HUES6 (cell line): ENCODE data around the gene SLC9A9.

ENCODE experiments used
- H3K27ac ChIP-seq: 2 replicates; pipeline ENCODE4 v1.7.0; 2013; ENCODE audit warnings: low read depth, mild to moderate bottlenecking, low read length, inconsistent platforms
- H3K27me3 ChIP-seq: 2 replicates; pipeline ENCODE4 v1.6.1; 2013; ENCODE audit warnings: low read length; ENCODE audit not compliant: control insufficient read depth, insufficient read depth
- H3K36me3 ChIP-seq: 2 replicates; pipeline ENCODE4 v1.6.1; 2013; ENCODE audit warnings: low read length; ENCODE audit not compliant: control insufficient read depth, insufficient read depth
- H3K4me1 ChIP-seq: 2 replicates; pipeline ENCODE4 v1.6.1; 2013; ENCODE audit warnings: low read length; ENCODE audit not compliant: control insufficient read depth, insufficient read depth
- H3K4me3 ChIP-seq: 2 replicates; pipeline ENCODE4 v1.5.1; 2013; ENCODE audit warnings: low read depth, low read length
- H3K9ac ChIP-seq: one replicate; pipeline ENCODE4 v1.6.1; 2013; ENCODE audit warnings: mild to moderate bottlenecking, low read length
- H3K9me3 ChIP-seq: 2 replicates; pipeline ENCODE4 v1.6.1; 2013; ENCODE audit warnings: low read depth, low read length; ENCODE audit not compliant: control insufficient read depth, insufficient read depth

SLC9A9 gene

DNA sequence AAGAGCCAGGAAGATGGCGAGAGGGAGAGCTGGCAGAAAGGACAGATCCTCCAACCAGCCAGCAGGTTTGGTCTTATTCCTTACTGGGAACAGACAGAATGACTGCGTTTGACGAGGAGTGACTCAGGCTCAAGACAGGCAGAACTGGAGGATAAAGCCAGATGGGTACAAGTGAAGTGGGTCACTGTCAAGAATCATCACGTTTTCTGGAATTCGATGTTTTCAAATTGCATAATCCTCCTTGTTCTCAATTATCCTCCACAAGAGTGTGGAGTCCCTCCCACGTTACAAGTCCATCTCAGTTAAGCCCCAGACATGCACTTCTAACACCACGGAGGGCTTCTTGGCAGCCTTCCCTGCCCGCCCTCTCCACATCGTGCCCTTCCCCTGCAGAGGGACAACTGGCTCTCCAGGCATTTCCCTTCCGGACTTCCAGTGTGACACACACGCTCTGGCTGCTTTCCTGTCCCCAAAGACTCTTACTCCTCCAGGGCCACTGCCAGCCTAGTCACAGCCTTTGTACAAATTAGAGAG is 545.6 kb downstream of the SLC9A9 start:
- Histone ChIP-seq H3K4me3 (no peak overlapping the region), H3K9ac (no peak overlapping the region)

DNA sequence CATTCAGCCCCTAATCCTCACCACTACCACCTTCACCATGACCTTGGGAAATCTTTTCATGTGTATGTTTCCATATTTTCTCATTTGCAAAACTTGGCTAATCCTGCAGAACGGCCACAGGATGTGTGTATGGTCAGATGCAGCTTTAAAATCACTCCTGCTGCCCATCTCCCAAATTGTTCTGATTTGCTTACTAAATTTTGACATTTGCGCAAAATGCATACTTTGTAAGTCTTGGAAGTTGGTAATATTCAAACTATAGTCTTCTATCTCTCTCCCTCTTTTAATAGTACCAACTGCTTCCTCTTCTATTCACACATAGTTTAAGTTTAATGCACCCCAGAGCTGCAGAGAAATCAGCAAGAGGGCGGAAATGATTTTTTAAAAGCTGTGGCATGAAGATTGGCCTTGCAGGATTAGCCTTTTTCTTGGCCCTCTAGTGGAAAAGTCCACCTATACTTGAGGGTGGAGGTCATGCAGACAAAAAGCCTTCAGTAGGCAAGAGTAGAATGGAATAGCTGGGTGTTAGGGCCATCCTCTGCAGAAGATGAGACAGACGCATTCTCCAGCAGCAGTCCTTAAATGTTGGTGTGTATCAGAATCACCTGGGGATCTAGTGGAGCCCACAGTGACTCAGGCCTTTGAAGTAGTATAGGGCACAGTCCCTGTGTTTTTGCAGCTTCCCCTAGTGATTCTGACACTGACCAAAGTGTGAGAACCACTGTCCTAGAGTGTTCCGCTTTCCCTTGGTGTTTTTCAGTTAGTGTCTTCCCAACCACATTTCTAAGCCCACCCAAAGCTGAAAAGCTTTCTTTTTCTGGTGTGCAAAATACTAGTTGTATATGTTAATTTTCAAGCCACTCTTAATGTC is 547.0 kb downstream of the SLC9A9 start:
- H3K4me1 ChIP-seq, result no peaks in the 10 kb centered on the region; the same call in 1 of the 2 replicates
- no peaks in the 10 kb centered on the region for H3K36me3 ChIP-seq
- no peak overlapping the region for H3K4me3 ChIP-seq
- H3K27ac ChIP-seq, result no peak overlapping the region
- H3K27me3 ChIP-seq, result no peaks in the 10 kb centered on the region
- H3K9me3 ChIP-seq, result no peaks in the 10 kb centered on the region
- no peak overlapping the region for H3K9ac ChIP-seq

More for the DNA sequence above, 545.6 kb downstream of the SLC9A9 start:
- H3K9me3 ChIP-seq, result no peaks in the 10 kb centered on the region
- no peaks in the 10 kb centered on the region; the same call in 1 of the 2 replicates for H3K4me1 ChIP-seq
- H3K36me3 ChIP-seq, result no peaks in the 10 kb centered on the region
- no peak overlapping the region for H3K27ac ChIP-seq
- no peaks in the 10 kb centered on the region for H3K27me3 ChIP-seq

DNA sequence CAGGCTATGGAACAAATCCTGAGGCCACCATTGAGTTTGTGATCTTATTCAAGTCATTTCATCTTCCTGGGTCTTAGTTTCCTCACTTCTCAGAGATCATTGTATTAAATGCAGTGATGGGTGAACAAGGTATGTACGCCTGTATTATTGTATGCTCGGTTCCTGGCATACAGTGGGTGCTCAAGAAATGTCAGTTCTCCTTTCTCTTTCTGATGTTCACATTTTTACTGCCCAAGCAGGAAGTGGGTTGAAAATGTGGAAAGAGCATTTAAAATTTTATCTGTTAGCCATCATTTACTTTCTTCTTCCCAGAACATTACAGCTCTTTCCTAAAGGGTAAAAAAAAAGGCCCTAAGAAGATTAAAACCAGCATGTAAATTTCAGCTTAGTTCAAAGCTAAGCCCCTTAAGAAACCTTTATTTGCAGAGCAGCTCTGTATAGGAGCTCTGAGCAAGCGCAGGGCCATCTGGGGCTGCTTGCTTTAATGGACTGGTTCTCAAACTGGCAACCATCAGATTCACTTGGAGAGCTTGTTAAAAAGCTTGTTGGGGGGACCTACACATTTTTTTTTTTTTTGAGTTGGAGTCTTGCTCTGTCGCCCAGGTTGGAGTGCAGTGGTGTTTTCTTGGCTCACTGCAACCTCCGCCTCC is 549.3 kb downstream of the SLC9A9 start:
- Histone ChIP-seq H3K36me3 (no peaks in the 10 kb centered on the region), H3K27me3 (no peaks in the 10 kb centered on the region), H3K9me3 (no peaks in the 10 kb centered on the region), H3K27ac (no peak overlapping the region), H3K4me3 (no peak overlapping the region), H3K9ac (no peak overlapping the region), H3K4me1 (peaks cover 12% of the 10 kb centered on the region; the same call in 1 of the 2 replicates)

DNA sequence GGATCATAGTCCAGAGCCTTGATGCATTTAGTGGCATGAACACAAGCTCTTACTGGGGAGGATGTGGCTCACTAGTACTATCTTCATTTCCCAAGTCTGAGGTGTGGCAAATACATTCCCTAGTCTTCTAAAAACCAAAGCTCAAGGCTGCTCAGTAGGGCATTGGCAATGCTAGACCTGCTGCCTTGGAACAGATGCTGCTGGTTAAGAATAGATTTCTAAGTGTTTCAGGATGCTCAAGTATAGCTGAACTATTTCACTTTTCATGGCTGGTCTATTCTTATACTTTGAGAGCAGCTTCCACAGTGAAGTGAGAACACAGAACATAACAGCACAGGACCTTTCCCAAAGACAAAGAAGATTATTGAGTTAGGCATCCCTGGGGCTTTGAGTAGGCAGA is 549.9 kb downstream of the SLC9A9 start:
- H3K4me3 ChIP-seq, result no peak overlapping the region
- no peaks in the 10 kb centered on the region for H3K36me3 ChIP-seq
- H3K27ac ChIP-seq, result no peak overlapping the region
- H3K4me1 ChIP-seq, result peaks cover 12% of the 10 kb centered on the region; the same call in 1 of the 2 replicates
- no peak overlapping the region for H3K9ac ChIP-seq
- H3K9me3 ChIP-seq, result no peaks in the 10 kb centered on the region
- no peaks in the 10 kb centered on the region for H3K27me3 ChIP-seq

DNA sequence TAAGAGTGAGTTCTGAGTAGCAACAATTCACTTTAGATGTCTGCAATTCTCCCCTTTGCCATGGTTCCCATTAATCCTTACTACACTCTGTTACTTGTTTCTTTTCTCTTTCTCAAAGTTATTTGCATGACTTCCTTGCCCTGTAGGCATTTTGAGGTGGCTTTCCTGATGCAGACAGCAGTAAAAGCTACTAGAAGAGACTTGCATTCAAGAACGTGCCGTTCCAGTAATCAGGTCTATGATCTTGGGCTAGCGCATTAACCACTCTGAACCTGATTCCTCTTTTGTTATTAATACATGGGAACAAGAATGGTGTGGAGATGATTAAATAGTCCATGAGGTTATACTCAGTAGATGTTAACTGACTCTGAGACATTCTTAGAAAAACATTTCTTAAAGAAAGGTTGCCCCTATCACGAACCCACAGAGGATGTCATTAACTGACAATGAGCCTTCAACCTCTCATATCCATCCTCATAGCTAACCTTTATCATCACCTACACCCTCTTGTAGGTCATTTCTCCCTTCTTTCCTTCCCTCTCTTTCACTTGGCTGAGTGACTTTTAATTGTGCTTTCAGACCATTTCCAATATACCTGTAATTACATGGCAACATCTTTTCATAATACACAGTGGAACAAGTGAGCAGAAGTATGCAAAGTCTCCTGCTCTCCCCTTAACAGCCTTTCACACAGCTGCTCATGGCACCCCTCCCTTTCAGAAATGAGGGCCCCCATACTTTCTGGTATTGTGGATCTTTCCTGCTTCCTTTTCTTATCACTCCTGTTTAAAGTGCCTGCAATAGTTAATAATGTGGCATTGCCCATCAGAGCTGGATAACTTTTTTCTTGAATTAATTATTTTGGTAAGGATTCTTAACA is 552.8 kb downstream of the SLC9A9 start:
- no peak overlapping the region for H3K4me3 ChIP-seq
- no peaks in the 10 kb centered on the region for H3K36me3 ChIP-seq
- peaks cover 12% of the 10 kb centered on the region; the same call in 1 of the 2 replicates for H3K4me1 ChIP-seq
- no peak overlapping the region for H3K27ac ChIP-seq
- H3K9me3 ChIP-seq, result no peaks in the 10 kb centered on the region
- H3K27me3 ChIP-seq, result no peaks in the 10 kb centered on the region
- no peak overlapping the region for H3K9ac ChIP-seq

DNA sequence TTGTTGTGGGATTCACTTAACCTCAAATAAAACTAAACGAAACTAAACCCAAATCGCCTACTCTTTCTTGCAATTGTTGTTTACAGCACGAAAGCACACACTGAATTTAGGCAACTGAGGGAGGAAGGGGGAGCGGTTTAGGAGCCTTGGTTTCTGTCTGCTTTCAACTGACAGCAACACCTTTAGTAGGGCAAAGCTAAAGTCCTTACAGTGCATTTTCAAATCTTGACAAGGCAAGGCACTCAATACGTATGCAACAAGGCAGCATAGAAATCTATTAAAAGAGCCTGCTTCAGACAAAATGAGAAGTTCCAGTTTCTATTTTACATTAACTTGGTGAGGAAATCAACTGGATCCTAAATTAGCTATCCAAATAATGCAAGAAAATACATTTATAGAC is 554.1 kb downstream of the SLC9A9 start:
- no peaks in the 10 kb centered on the region for H3K9me3 ChIP-seq
- no peaks in the 10 kb centered on the region for H3K36me3 ChIP-seq
- H3K27me3 ChIP-seq, result no peaks in the 10 kb centered on the region
- no peak overlapping the region for H3K9ac ChIP-seq
- peaks cover 12% of the 10 kb centered on the region; the same call in 1 of the 2 replicates for H3K4me1 ChIP-seq
- H3K4me3 ChIP-seq, result no peak overlapping the region
- no peak overlapping the region for H3K27ac ChIP-seq

DNA sequence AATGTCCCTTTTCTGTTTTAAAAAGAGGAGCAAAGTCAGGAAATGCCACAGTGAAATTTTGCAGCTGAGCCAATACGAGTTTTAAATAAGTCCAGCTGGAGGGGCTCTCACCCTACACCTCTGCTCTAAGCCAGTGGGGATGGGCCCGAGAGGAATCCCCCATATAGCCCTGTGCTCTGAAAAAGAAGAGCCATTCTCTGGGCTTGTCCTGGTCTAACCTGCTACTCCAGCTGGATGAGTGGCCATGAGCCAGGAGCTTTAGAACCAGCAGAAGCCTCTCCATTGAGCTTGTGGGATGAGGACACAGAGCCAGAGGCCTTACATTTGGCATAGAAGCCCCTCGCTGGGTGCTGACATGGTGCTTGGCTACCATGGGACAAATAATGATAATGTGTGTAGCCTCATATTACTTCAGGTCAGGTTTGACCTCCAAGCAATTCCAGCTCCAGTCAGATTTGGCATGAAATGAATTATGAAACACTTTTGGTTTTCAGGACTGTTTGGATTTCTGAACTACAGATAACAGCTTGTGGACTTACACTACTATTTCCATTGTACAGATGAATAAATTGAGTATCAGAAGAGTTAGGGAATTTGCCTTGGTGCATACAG is 556.3 kb downstream of the SLC9A9 start:
- peaks cover 12% of the 10 kb centered on the region; the same call in 1 of the 2 replicates for H3K4me1 ChIP-seq
- H3K27ac ChIP-seq, result no peak overlapping the region
- H3K9ac ChIP-seq, result no peak overlapping the region

DNA sequence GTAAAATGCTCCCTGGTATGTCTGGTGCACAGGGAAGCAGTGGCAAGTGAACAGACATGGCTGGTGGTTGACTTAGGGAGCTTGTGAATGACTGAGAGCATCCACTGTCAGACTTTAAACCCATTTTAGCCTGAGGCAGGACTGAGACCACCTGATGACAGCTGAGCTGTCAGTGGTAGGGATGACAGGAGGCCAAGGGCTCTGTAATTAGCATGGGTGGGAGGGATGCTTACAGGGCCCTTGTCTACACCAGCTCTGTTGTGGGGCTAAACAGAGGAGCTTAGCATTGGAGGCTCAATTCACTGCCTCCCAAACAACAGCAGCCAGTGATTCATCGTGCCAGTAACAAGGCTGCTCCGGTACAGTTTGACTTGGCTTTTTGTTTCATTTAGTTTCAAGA is 559.3 kb downstream of the SLC9A9 start:
- Histone ChIP-seq H3K27ac (no peak overlapping the region), H3K4me1 (no peaks in the 10 kb centered on the region), H3K9me3 (no peaks in the 10 kb centered on the region), H3K9ac (no peak overlapping the region), H3K27me3 (no peaks in the 10 kb centered on the region), H3K4me3 (no peak overlapping the region), H3K36me3 (no peaks in the 10 kb centered on the region)

More for the DNA sequence above, 556.3 kb downstream of the SLC9A9 start:
- Histone ChIP-seq H3K36me3 (no peaks in the 10 kb centered on the region), H3K9me3 (no peaks in the 10 kb centered on the region), H3K4me3 (no peak overlapping the region), H3K27me3 (no peaks in the 10 kb centered on the region)

DNA sequence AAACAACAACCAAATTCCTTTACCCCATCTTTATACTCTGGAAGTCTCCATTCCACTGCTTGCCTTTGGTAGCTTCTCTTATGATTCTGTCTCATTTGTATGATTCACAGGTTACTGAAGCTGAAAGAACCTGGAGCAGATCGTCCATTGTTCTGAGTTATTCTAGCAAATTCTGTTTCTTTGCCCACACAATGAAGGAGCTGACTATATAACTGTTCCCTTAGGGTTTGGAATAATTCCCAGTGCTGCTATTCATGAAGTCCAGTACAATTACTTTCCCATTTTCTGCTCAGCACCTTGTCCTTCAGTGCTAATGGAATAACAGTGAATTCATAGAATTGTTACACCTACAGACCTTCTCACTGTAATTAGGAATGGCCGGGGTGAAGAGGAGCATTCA is 560.9 kb downstream of the SLC9A9 start:
- Histone ChIP-seq H3K4me1 (no peaks in the 10 kb centered on the region), H3K27ac (no peak overlapping the region), H3K9ac (no peak overlapping the region), H3K9me3 (no peaks in the 10 kb centered on the region), H3K36me3 (no peaks in the 10 kb centered on the region), H3K27me3 (no peaks in the 10 kb centered on the region), H3K4me3 (no peak overlapping the region)

DNA sequence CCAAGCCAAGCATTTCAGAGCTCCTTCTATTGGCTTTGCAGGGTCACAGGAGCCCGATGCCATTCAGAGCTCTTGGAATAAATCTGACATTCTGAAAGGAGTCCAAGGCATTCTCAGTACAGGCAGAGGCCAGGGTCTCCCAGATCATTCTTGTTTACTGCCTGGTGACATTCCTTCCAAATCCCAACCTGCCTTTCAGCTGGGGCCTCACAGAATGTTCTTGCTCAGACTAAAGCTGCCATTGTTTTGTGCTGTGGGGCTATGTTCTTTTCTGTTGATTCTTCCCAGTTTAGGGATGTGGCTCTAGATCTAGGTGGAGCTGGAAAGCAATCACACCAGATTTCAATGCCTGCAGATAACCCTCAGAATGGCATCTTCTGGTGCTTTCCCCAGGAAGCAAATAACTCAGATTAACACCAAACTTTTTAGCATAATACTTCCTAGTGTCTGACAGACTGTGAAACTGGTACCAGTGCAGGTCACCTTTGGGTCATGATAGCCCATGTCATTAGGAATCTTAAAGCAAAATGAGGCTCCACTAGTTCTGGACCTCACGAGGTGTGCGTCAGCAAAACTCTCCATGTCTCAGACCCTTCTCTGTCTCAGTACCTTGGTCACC is 561.8 kb downstream of the SLC9A9 start:
- H3K27me3 ChIP-seq, result no peaks in the 10 kb centered on the region
- H3K9me3 ChIP-seq, result no peaks in the 10 kb centered on the region
- H3K36me3 ChIP-seq, result no peaks in the 10 kb centered on the region
- H3K9ac ChIP-seq, result no peak overlapping the region
- no peaks in the 10 kb centered on the region for H3K4me1 ChIP-seq
- H3K4me3 ChIP-seq, result no peak overlapping the region
- no peak overlapping the region for H3K27ac ChIP-seq
